ENCODE data around the gene MCM3.

Gene MCM3

GRCh38 chr6:52263709-52264540 is 20.6 kb downstream of the MCM3 start:
- H3K27me3 ChIP-seq (ENCODE audit: insufficient read depth, poor library complexity, severe bottlenecking), result no peaks in the 10 kb centered on the region
- no peak overlapping the region for H3K27ac ChIP-seq (ENCODE audit: poor library complexity, severe bottlenecking)
- no peaks in the 10 kb centered on the region for H3K4me1 ChIP-seq (ENCODE audit: insufficient read depth, poor library complexity, severe bottlenecking)
- TF ChIP-seq CTCF (IDR thresholded peaks at IDR 0.05; ENCODE audit: poor library complexity, severe bottlenecking), result peak; percentile 92
- H3K4me3 ChIP-seq (ENCODE audit: severe bottlenecking), result no peak overlapping the region
- H3K9me3 ChIP-seq (ENCODE audit: severe bottlenecking), result no peaks in the 10 kb centered on the region
- DNase-seq (ENCODE audit: low spot score) (no peak), ATAC-seq (ENCODE audit: low read depth) (peak; percentile 61; the same call in 2 of the 3 replicates)
- H3K36me3 ChIP-seq (ENCODE audit: low read depth), result peaks cover 70% of the 10 kb centered on the region

- DNase-seq (ENCODE audit: low spot score), result no peak
- Histone ChIP-seq H3K36me3 (ENCODE audit: low read depth) (peaks cover 59% of the 10 kb centered on the region), H3K9me3 (ENCODE audit: severe bottlenecking) (no peaks in the 10 kb centered on the region), H3K4me1 (ENCODE audit: insufficient read depth, poor library complexity, severe bottlenecking) (no peaks in the 10 kb centered on the region), H3K4me3 (ENCODE audit: severe bottlenecking) (no peak overlapping the region), H3K27ac (ENCODE audit: poor library complexity, severe bottlenecking) (no peak overlapping the region), H3K27me3 (ENCODE audit: insufficient read depth, poor library complexity, severe bottlenecking) (no peaks in the 10 kb centered on the region)
- no peak for ATAC-seq (ENCODE audit: low read depth)
- TF ChIP-seq CTCF (IDR thresholded peaks at IDR 0.05; ENCODE audit: poor library complexity, severe bottlenecking), result no peak
Observed at GRCh38 chr6:52262620-52263344, 21.8 kb downstream of the MCM3 start.

DNA sequence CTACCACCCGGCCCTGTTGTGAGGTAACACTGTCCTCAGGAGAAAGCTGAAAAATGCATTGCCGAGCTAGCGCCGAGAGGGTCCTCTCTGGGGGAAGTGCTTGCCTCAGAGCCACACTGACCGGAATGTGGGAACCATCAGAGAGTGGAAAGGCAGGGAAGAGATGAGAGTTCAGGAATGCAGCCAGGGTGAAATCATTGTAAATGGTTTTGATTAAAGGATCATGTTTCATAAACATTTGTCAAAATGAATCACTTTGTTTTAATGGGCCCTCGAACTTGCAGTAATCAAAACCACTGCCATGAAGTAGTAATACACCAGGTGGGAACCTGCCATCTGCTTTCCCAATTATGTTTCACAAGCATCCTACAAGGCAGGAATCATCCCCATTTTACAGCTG is 23.3 kb downstream of the MCM3 start:
- H3K4me3 ChIP-seq (ENCODE audit: severe bottlenecking), result no peak overlapping the region
- no peak for TF ChIP-seq CTCF (IDR thresholded peaks at IDR 0.05; ENCODE audit: poor library complexity, severe bottlenecking)
- H3K4me1 ChIP-seq (ENCODE audit: insufficient read depth, poor library complexity, severe bottlenecking), result no peaks in the 10 kb centered on the region
- H3K36me3 ChIP-seq (ENCODE audit: low read depth), result peaks cover 48% of the 10 kb centered on the region
- DNase-seq (ENCODE audit: low spot score) (no peak), ATAC-seq (ENCODE audit: low read depth) (0 out of 3 replicates have a peak, but pooled peaks have one; percentile 21)
- no peaks in the 10 kb centered on the region for H3K9me3 ChIP-seq (ENCODE audit: severe bottlenecking)
- H3K27me3 ChIP-seq (ENCODE audit: insufficient read depth, poor library complexity, severe bottlenecking), result no peaks in the 10 kb centered on the region
- no peak overlapping the region for H3K27ac ChIP-seq (ENCODE audit: poor library complexity, severe bottlenecking)

DNA sequence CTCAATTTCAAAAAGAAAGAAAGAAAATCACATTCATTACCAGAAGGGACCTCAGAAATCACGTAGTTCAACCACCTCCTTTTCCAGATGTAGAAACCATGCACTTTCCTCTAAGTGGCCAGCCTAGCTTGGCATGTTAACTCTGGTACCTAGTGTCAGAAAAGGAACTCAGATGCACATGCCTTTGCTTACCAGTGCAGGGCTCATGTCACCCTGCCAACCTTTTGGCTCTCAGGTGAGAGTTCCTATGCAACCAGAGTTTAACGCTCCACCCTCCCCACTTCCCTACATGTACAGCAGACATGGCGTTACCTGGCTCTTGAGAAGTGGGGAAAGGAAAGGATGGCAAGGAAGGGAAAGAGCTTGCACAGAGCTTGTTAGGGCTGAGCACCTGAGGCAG is 23.9 kb downstream of the MCM3 start:
- Histone ChIP-seq H3K9me3 (ENCODE audit: severe bottlenecking) (no peaks in the 10 kb centered on the region), H3K4me3 (ENCODE audit: severe bottlenecking) (no peak overlapping the region), H3K4me1 (ENCODE audit: insufficient read depth, poor library complexity, severe bottlenecking) (no peaks in the 10 kb centered on the region), H3K36me3 (ENCODE audit: low read depth) (peaks cover 42% of the 10 kb centered on the region), H3K27me3 (ENCODE audit: insufficient read depth, poor library complexity, severe bottlenecking) (no peaks in the 10 kb centered on the region), H3K27ac (ENCODE audit: poor library complexity, severe bottlenecking) (no peak overlapping the region)
- TF ChIP-seq CTCF (IDR thresholded peaks at IDR 0.05; ENCODE audit: poor library complexity, severe bottlenecking), result no peak
- ATAC-seq (ENCODE audit: low read depth), result 0 out of 3 replicates have a peak, but pooled peaks have one; percentile 10
- no peak for DNase-seq (ENCODE audit: low spot score)
